Measurements from ENCODE around the gene C8A.

The C8A gene

GRCh38 chr1:56854521-56855099 is at the start of gene C8A:
Gene C8A (plus strand): TSS chr1:56854797. CDS start chr1:56854902, 105 bp downstream.
- DNase-seq = no peak

DNA sequence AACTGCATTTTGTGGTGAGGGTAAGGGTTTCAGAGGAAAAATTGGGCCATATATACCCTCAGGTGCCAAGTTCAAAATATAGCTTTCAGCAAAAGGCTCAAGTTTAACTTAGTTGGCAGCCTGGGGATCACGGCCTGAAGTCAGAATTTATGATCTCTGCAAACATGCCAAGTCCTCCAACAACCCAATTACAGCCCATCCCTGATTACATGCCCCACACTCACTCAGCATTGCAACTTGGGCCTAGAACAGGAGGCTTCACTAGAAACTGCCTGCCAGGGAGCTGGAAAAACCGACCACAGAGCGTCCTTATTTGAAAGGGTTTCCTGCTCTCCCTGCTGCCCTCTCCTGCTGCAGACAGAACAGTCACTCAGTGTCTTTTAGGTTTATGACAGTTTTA is 47.8 kb upstream of the C8A start:
- no peak for DNase-seq

DNA sequence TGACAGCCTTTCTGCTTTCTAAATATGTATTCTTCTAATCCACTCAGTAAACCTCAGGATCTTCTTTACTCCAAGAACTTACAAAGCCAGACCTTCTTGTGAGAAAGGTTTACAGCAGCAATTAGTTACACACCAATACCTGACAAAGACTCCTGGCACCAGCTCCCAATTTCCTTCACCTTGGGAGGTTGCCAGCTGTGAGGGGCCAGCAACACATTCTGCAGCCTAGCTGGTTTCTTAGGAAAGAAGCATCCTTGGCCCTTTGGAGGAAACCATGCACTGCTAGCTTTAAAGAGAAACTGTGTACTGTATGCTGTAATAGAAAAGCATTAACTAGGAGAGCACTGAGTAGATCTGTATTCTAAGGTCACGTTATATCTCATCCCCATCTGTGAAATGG is 46.2 kb upstream of the C8A start:
- no peak for DNase-seq

- no peak for DNase-seq
Measured at GRCh38 chr1:56811331-56811730, 43.3 kb upstream of the C8A start.

DNA sequence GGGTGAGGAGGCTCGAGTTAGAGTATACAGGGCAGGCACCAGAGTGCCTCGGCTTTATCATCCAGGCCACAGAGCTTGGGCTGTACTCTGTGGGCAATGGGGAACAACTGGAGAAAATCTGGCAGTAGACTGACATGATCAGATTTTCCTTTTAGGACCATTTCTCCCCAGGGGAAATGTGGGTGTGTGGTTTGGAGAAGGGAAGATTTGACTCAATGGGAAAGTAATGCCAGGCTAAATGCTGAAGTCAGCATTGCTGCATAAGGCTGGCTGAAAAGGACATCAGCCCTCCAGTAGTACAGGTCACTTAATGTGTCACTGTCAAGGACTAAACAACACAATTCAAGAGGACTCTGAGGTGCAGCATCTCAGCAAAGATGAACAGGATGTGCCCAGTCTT is 40.4 kb upstream of the C8A start:
- no peak for DNase-seq

DNA sequence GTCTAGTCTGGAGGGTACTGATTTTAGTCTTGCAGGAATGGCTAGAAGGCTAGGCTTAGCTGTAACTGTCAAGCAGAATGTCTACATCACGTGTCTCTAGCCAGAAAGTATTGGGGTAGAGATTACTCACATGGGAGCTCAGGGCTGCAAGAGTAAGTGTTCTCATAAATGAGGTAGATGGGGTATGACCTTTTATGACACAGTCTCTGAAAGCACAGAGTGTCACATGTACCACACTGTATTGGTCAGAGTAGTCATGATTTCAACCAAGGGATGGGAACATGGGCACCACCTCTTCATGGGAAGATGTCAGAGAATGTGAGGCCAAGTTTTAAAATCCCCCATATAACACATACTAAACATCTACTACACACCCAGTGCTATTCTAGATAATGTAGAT is 38.3 kb upstream of the C8A start:
- no peak for DNase-seq

GRCh38 chr1:56816909-56817308 is 37.7 kb upstream of the C8A start:
- no peak for DNase-seq

DNA sequence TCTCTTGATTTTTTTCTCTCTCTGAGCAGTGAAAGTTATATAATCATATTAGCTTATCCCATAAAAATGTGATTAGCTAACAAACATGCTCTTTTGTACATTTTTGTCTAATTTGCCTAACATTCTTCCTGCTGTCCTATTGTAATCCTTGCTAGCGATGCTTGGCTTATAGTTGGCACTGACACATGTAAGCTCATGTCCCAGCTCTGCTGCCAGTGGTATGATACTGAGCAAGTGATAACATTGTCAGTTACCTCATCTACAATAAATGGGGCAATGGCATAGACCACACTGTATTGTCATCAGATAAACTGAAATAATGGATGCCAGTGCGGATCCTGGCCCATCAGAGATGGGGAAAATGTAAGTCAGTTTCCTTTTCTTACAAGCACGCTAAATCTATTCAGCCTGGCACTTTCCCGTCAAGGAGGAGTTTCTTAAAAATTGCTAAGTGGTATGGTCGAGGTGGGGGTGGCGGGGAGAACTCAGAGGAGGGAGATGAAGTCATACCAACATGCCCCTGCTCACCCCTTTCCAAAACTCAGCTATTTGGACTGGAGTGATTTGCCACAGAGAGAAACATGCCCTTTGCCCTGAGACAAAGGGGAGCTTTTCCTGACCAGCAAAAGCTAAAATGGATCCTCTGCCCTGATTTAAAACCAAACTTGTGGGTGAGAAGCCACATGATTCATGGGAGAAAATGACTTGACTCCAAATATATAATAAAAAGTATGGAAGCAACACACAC is 36.7 kb upstream of the C8A start:
- DNase-seq = no peak

DNA sequence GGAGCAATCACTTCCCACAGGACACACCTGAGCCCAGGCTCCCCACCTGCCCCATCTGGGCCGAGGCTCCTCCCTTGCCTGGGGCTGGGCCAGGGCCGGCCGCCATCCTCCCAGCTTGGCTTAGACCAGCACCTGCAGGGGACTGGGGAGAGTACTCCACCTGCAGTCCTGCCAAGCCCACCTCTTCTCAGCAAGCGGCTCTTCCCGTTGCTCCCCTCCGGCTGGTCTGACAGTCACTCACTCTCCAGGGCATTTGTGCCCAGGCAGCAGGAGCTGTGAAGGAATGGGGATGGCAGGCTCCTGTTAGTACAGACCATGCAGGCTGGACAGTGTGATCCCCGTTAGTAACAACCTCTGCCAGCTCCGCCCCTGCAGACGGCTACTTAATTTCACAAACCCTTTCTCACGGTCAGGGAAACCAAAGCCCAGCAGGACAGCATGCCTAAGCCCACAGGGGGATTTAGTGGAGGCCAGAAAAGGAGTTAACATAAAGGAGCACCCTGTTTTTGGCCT is 35.2 kb upstream of the C8A start, which contains the start of gene FYB2:
TSS of gene FYB2 (minus strand) at position 18 of the 513 bp plus-strand sequence. CDS start 114 bp downstream, outside the sequence.
- DNase-seq = no peak

- DNase-seq = peak; percentile 79
Measured at GRCh38 chr1:56820755-56821461, 33.7 kb upstream of the C8A start.

DNA sequence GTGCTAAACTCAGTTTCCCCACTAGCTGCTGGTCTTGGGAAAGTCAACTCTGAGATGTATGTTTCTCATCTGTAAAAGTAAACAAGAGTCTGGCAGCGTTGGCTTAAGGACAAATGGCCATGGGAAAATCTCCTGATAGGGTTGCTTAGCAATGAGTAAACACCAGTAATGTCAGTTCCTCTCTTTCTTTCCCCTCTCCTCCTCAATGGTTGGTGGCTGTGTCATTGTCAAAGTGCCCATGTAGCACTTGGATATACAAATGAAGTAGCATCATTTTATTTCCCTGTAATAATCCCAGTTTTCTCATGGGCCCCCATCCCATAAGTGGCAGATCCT is 33.2 kb upstream of the C8A start:
- DNase-seq = no peak

- no peak for DNase-seq
Measured at GRCh38 chr1:56824271-56824670, 30.3 kb upstream of the C8A start.

DNA sequence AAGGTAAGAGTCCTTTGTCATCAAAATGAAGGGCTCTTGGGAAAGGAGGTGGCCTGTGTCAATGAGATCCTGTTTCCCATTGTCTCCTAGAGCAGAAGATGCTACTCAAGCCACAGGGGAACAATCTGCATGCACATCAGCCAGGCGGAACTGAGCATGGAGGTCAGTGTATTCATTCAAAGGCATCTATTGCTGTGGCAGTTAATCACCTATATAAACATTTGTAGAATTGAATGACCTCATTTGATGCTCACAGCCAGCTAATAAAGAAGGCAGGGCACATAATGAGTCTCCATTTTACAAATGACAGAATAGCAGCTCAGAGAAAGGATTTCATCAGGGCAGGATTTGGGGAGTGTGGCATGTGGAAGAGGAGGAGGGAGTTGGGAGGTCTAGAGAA is 29.7 kb upstream of the C8A start:
- no peak for DNase-seq

GRCh38 chr1:56825436-56825835 is 29.2 kb upstream of the C8A start:
- no peak for DNase-seq

DNA sequence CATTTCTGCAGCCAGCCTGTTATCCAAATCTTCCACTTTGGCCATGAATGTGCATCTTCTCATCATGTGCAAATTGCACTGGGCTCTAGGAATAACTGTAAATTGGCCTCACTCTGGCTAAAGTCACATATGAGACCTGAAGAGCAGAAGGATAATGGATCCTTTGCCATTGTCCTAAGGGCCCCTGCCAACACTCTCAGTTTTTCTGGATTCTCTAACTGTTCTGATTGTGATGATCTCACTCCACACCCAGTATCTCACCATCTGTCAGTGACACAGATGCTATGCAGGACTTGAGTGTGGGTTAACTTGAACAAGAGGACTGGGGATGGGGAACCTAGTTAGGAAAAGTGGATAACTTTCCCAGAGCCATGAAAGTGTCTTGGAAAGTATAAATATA is 26.9 kb upstream of the C8A start:
- no peak for DNase-seq

DNA sequence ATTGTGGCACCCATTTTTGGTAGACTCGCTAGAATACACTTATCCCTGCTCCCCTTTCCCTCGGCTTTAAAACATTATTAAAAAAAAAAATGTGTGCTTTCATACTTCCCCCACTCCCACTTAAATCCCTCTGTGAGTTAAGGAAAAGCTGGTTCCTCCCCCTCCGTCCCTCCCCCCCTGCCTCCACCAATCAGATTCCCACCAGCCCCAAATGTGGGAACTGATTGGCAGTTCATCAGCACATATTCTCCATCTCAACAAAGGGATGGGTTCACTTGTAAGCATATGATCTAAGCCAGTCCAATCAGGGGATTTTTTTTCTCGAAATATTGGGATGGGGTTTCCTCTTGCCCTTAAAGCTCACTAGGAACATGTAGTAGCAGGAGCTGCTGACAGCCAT is 24.5 kb upstream of the C8A start:
- no peak for DNase-seq

GRCh38 chr1:56831871-56832693 is 22.5 kb upstream of the C8A start:
- DNase-seq = peak; percentile 60

DNA sequence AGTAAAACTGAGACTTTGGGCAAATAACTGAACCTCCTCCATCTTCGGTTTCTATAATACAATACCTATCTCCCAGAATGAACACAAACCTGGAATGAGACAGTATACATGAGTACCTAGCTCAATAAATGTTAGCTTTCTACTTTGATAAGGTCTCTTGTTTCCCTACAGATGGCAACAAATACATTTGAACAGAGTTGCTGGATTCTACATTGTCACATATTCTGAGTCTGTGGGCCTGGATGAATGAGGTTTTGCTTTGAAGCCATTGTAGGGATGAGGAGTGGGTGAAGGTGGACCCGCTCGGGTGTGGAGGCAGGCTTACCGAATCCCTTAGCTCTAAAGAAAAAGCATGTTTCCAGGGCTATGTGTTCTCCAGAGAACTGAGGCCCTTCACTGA is 21.5 kb upstream of the C8A start:
- no peak for DNase-seq

DNA sequence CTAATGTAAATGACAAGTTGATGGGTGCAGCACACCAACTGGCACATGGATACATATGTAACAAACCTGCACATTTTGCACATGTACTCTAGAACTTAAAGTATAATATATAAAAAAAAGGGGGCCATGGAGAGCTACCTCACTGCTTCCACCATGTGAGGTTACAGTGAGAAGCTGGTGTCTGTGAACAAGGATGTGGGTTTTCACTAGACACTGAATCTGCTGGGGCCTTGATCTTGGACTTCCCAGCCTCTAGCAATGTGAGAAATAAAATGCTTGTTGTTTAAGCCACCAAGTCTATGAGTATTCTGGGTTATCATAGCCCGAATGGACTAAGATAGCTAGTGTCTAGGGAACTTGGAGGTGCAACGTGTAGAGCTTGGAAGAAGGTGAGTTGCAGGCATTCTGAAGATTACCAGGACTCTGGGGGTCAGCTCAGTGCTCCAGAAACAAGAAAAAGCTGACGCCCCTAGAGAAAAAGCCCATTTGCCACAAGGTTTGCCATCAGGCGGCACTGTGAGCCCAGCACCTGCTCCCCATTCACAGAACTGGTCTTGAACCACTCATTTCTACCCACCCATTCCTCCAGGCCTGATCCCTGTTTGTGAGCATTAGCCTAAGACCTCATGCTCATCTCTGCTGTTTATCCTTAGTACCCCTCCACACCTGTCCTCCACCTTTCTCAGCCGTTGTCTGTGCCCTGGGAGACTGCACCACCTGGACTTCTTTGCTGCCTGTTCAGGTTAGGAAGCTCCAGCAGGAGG is 20.3 kb upstream of the C8A start:
- no peak for DNase-seq

DNA sequence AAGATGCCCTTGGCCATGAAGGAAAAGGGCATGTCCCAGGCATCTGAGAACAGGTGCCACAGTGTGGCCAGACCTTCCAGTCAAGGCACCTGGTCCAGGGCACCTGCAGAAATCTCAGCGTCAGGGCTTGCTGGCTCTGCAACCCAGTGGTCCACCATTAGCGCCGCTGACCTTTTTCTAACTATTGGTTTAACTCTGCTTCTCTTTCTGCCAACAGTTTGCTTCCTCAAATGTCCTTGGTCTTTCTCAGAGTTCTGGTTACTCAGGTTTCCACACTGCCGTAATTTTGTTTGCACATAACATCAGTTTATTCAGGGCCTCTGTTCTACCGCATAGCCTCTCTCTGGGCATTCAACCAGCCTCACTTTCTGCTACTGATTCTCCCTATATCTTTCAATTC is 18.9 kb upstream of the C8A start:
- no peak for DNase-seq

- no peak for DNase-seq
Measured at GRCh38 chr1:56836359-56836758, 18.2 kb upstream of the C8A start.

GRCh38 chr1:56837244-56837939 is 17.2 kb upstream of the C8A start:
- no peak for DNase-seq
